ENCODE measurements around the gene UHRF1.

The UHRF1 gene

GRCh38 chr19:4993683-4994082 is 84.4 kb downstream of the UHRF1 start:
- no peak for TF ChIP-seq CTCF (IDR thresholded peaks at IDR 0.05)
- H3K27ac ChIP-seq = no peak overlapping the region
- H3K36me3 ChIP-seq = peaks cover 6 to 27% (median 26%) of the 10 kb centered on the region in 3 donors
- no peak overlapping the region for H3K4me3 ChIP-seq
- no peak for DNase-seq
- H3K27me3 ChIP-seq = no peaks in the 10 kb centered on the region
- intact Hi-C loops (cut with DNase I; ENCODE audit: low total_unique reads) = no loop called here
- peaks cover 0 to 8% (median 3%) of the 10 kb centered on the region in 4 donors for H3K4me1 ChIP-seq
- peaks cover 0 to 7% (median 0%) of the 10 kb centered on the region in 3 donors for H3K9me3 ChIP-seq

- Histone ChIP-seq H3K4me3 (no peak overlapping the region), H3K36me3 (peaks cover 2 to 31% (median 26%) of the 10 kb centered on the region in 3 donors), H3K9me3 (peaks cover 0 to 7% (median 0%) of the 10 kb centered on the region in 3 donors), H3K27me3 (no peaks in the 10 kb centered on the region), H3K27ac (no peak overlapping the region), H3K4me1 (peaks cover 0 to 4% (median 1%) of the 10 kb centered on the region in 4 donors)
- intact Hi-C loops (cut with DNase I; ENCODE audit: low total_unique reads) = no loop called here
- no peak for DNase-seq
- TF ChIP-seq CTCF (IDR thresholded peaks at IDR 0.05) = no peak
These were observed 87.4 kb downstream of the UHRF1 start for GRCh38 chr19:4996701-4997100.

- intact Hi-C loops (cut with DNase I; ENCODE audit: low total_unique reads) = no loop called here
- Histone ChIP-seq H3K4me1 (peaks cover 0 to 9% (median 4%) of the 10 kb centered on the region in 4 donors), H3K27ac (no peak overlapping the region), H3K36me3 (peaks cover 0 to 25% (median 22%) of the 10 kb centered on the region in 3 donors), H3K27me3 (no peaks in the 10 kb centered on the region), H3K4me3 (no peak overlapping the region), H3K9me3 (peaks cover 0 to 2% (median 0%) of the 10 kb centered on the region in 3 donors)
- no peak for DNase-seq
- TF ChIP-seq CTCF (IDR thresholded peaks at IDR 0.05) = no peak
These were observed 88.0 kb downstream of the UHRF1 start for GRCh38 chr19:4997297-4997696.

- Histone ChIP-seq H3K27me3 (no peaks in the 10 kb centered on the region), H3K4me3 (no peak overlapping the region), H3K9me3 (no peaks in the 10 kb centered on the region), H3K4me1 (peaks cover 0 to 16% (median 4%) of the 10 kb centered on the region in 4 donors), H3K36me3 (peaks cover 0 to 25% (median 22%) of the 10 kb centered on the region in 3 donors), H3K27ac (no peak overlapping the region)
- TF ChIP-seq CTCF (IDR thresholded peaks at IDR 0.05) = no peak
- no peak for DNase-seq
- intact Hi-C loops (cut with DNase I; ENCODE audit: low total_unique reads) = no loop called here
These were observed 90.9 kb downstream of the UHRF1 start for GRCh38 chr19:5000120-5000611.

GRCh38 chr19:5001615-5002014 is 92.3 kb downstream of the UHRF1 start:
- intact Hi-C loops (cut with DNase I; ENCODE audit: low total_unique reads) = no loop called here
- Histone ChIP-seq H3K4me3 (no peak overlapping the region), H3K36me3 (peaks cover 0 to 22% (median 14%) of the 10 kb centered on the region in 3 donors), H3K4me1 (peaks cover 0 to 16% (median 6%) of the 10 kb centered on the region in 4 donors), H3K27me3 (no peaks in the 10 kb centered on the region), H3K27ac (peak overlapping the region in 1 of 2 donors; percentile 34), H3K9me3 (no peaks in the 10 kb centered on the region)
- peak in 1 of 2 experiments; percentile 23 for TF ChIP-seq CTCF (IDR thresholded peaks at IDR 0.05)
- DNase-seq = no peak
